Neural cell (in vitro differentiated cells): Measurements from ENCODE around the gene DMKN.

Source experiments
- EZH2 ChIP-seq: fragments of 200-600, 300-800 bp; shearing (Covaris generic), sonication (generic); IDR thresholded peaks from 2 replicates; pipeline ENCODE4 v1.6.1; 2014; ENCODE audit warnings: antibody characterized with exemption, low read length, borderline replicate concordance, mild to moderate bottlenecking; ENCODE audit not compliant: insufficient read depth, poor library complexity, severe bottlenecking
- POLR2AphosphoS5 ChIP-seq: IDR thresholded peaks from 2 replicates; pipeline ENCODE4 v1.6.1; 2012

- TF ChIP-seq EZH2 (no peak), POLR2AphosphoS5 (no peak)
These were observed 33.1 kb upstream of the DMKN start for GRCh38 chr19:35546532-35546931.
